HepG2 (cell line): ENCODE data around the gene P2RX5. TPM values are rescaled to one million over a fixed set of nuclear protein-coding genes. Genes with fewer than 3 reads are reported as not detected.
A peak's percentile ranks its signal among the peaks of the same experiment; 100 is the strongest.

Experiments
- EEA1 ChIP-seq: sonication (generic); formaldehyde crosslinking; IDR thresholded peaks from 2 replicates; pipeline ENCODE4 v1.5.1; 2020; ENCODE audit warnings: mild to moderate bottlenecking, missing genetic modification reagents, borderline replicate concordance
- GATAD2A ChIP-seq: IDR thresholded peaks from 2 replicates; pipeline ENCODE4 v1.6.1; 2016
- KLF9 ChIP-seq: IDR thresholded peaks from 2 replicates; pipeline ENCODE4 v1.6.1; 2016; ENCODE audit warnings: low read depth
- NR2F6 ChIP-seq, 2 experiments: IDR thresholded peaks; 2 replicates each; pipeline ENCODE4 v1.6.1; 2016; ENCODE audit warnings: antibody characterized with exemption in 1 of 2, mild to moderate bottlenecking in 1 of 2
- STAG1 ChIP-seq: sonication (generic); formaldehyde crosslinking; IDR thresholded peaks from 2 replicates; pipeline ENCODE4 v1.4.0; 2020; ENCODE audit warnings: missing genetic modification reagents
- THAP11 ChIP-seq: IDR thresholded peaks from 2 replicates; pipeline ENCODE4 v1.6.1; 2016; ENCODE audit warnings: missing biosample characterization, missing genetic modification reagents
- ZFX ChIP-seq: sonication (generic); formaldehyde crosslinking; IDR thresholded peaks from 2 replicates; pipeline ENCODE4 v1.4.0; 2020; ENCODE audit warnings: mild to moderate bottlenecking, low read depth, missing genetic modification reagents, moderate library complexity
- ZNF292 ChIP-seq: sonication (generic); formaldehyde crosslinking; IDR thresholded peaks from 2 replicates; pipeline ENCODE4 v1.8.1; 2022; ENCODE audit warnings: mild to moderate bottlenecking, low read depth, missing genetic modification reagents, borderline replicate concordance
- ZZZ3 ChIP-seq: sonication (generic); formaldehyde crosslinking; IDR thresholded peaks from 2 replicates; pipeline ENCODE4 v1.4.0; 2020; ENCODE audit warnings: missing genetic modification reagents, mild to moderate bottlenecking, borderline replicate concordance
- polyA plus RNA-seq, 8 experiments: library from polyadenylated mRNA; depleted of rRNA in 3 of 8; stranded (reverse) in 7 of 8; unstranded in 1 of 8; fragments of >200 nt; fragmentation: Illumina TruSeq in 4 of 8; extraction: Trizol in 4 of 8; gene quantifications; 2 replicates each; pipeline versions ENCODE4 v1.2.1 to v1.2.3, GENCODE V29; 2011 to 2016; ENCODE audit warnings: low read depth in 4 of 8, missing spikeins in 1 of 8, mixed read lengths in 1 of 8; ENCODE audit not compliant: insufficient read depth in 1 of 8
- total RNA-seq, 5 experiments: library from RNA; depleted of rRNA; stranded (reverse); fragments of >200 nt; fragmentation: Illumina TruSeq; extraction: Trizol; gene quantifications; 2 replicates each; pipeline ENCODE4 v1.2.3, GENCODE V29; 2016; ENCODE audit warnings: low read depth in 1 of 5
- TF ChIP-seq, protein P1 (sequence below): sonication (generic); formaldehyde crosslinking; IDR thresholded peaks from 2 replicates; pipeline ENCODE4 v1.4.0; 2020; ENCODE audit warnings: missing genetic modification reagents
- TF ChIP-seq, protein P2 (sequence below): sonication (generic); formaldehyde crosslinking; IDR thresholded peaks from 2 replicates; pipeline ENCODE4 v1.5.1; 2020; ENCODE audit warnings: mild to moderate bottlenecking, missing genetic modification reagents, moderate library complexity
- TF ChIP-seq, protein P3 (sequence below): sonication (generic); formaldehyde crosslinking; IDR thresholded peaks from one replicate; pipeline ENCODE4 v1.5.1; 2020; ENCODE audit warnings: mild to moderate bottlenecking, missing genetic modification reagents; ENCODE audit errors: not compliant biosample characterization
- TF ChIP-seq, protein P4 (sequence below): sonication (generic); formaldehyde crosslinking; IDR thresholded peaks from 2 replicates; pipeline ENCODE4 v1.4.0; 2020; ENCODE audit warnings: mild to moderate bottlenecking, missing genetic modification reagents

Gene P2RX5
- total and polyA plus RNA-seq, 2 of the 13 experiments (the other 11 are each of a cell fraction or from before 2014, with no cell fraction given), result 0.95 to 1.7 TPM

DNA sequence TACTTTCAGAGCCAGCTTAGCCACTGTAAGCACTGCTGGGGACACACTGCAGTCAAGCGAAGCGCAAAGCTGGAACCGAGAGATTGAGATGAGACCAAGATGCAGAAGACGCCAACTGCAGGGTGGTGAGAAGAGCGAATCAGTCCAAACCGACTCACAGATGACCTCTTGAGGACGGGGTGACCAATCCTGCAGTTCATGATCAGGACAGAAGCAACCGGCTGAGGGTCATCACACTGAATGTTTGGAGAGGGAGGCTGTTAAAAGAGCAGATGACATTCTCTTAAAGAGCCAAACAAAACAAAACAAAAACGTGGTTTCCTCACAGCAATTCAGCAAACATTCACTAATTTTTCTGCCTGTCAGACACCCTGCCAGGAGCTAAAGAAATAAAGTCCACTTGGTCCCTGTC, 36.3 kb upstream of the P2RX5 start (continued):
- TF ChIP-seq, protein P1, sequence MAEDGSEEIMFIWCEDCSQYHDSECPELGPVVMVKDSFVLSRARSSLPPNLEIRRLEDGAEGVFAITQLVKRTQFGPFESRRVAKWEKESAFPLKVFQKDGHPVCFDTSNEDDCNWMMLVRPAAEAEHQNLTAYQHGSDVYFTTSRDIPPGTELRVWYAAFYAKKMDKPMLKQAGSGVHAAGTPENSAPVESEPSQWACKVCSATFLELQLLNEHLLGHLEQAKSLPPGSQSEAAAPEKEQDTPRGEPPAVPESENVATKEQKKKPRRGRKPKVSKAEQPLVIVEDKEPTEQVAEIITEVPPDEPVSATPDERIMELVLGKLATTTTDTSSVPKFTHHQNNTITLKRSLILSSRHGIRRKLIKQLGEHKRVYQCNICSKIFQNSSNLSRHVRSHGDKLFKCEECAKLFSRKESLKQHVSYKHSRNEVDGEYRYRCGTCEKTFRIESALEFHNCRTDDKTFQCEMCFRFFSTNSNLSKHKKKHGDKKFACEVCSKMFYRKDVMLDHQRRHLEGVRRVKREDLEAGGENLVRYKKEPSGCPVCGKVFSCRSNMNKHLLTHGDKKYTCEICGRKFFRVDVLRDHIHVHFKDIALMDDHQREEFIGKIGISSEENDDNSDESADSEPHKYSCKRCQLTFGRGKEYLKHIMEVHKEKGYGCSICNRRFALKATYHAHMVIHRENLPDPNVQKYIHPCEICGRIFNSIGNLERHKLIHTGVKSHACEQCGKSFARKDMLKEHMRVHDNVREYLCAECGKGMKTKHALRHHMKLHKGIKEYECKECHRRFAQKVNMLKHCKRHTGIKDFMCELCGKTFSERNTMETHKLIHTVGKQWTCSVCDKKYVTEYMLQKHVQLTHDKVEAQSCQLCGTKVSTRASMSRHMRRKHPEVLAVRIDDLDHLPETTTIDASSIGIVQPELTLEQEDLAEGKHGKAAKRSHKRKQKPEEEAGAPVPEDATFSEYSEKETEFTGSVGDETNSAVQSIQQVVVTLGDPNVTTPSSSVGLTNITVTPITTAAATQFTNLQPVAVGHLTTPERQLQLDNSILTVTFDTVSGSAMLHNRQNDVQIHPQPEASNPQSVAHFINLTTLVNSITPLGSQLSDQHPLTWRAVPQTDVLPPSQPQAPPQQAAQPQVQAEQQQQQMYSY (CRISPR knock-in tag), result 0 out of 2 replicates have a peak, but pooled peaks have one; percentile 11
- TF ChIP-seq EEA1 (CRISPR knock-in tag) (no peak), ZFX (CRISPR knock-in tag) (0 out of 2 replicates have a peak, but pooled peaks have one; percentile 8), STAG1 (peak; percentile 49), GATAD2A (peak; percentile 23; the same call in 1 of the 2 replicates), ZZZ3 (CRISPR knock-in tag) (no peak), THAP11 (CRISPR knock-in tag) (peak; percentile 20; the same call in 1 of the 2 replicates), KLF9 (no peak), ZNF292 (CRISPR knock-in tag) (peak; percentile 38; the same call in 1 of the 2 replicates), NR2F6 (IDR thresholded peaks at IDR 0.05) (no peak), NR2F6 (CRISPR knock-in tag; IDR thresholded peaks at IDR 0.05) (0 out of 2 replicates have a peak, but pooled peaks have one; percentile 26)
- TF ChIP-seq, protein P2, sequence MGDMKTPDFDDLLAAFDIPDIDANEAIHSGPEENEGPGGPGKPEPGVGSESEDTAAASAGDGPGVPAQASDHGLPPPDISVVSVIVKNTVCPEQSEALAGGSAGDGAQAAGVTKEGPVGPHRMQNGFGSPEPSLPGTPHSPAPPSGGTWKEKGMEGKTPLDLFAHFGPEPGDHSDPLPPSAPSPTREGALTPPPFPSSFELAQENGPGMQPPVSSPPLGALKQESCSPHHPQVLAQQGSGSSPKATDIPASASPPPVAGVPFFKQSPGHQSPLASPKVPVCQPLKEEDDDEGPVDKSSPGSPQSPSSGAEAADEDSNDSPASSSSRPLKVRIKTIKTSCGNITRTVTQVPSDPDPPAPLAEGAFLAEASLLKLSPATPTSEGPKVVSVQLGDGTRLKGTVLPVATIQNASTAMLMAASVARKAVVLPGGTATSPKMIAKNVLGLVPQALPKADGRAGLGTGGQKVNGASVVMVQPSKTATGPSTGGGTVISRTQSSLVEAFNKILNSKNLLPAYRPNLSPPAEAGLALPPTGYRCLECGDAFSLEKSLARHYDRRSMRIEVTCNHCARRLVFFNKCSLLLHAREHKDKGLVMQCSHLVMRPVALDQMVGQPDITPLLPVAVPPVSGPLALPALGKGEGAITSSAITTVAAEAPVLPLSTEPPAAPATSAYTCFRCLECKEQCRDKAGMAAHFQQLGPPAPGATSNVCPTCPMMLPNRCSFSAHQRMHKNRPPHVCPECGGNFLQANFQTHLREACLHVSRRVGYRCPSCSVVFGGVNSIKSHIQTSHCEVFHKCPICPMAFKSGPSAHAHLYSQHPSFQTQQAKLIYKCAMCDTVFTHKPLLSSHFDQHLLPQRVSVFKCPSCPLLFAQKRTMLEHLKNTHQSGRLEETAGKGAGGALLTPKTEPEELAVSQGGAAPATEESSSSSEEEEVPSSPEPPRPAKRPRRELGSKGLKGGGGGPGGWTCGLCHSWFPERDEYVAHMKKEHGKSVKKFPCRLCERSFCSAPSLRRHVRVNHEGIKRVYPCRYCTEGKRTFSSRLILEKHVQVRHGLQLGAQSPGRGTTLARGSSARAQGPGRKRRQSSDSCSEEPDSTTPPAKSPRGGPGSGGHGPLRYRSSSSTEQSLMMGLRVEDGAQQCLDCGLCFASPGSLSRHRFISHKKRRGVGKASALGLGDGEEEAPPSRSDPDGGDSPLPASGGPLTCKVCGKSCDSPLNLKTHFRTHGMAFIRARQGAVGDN, result 0 out of 2 replicates have a peak, but pooled peaks have one; percentile 16
- TF ChIP-seq, protein P3, sequence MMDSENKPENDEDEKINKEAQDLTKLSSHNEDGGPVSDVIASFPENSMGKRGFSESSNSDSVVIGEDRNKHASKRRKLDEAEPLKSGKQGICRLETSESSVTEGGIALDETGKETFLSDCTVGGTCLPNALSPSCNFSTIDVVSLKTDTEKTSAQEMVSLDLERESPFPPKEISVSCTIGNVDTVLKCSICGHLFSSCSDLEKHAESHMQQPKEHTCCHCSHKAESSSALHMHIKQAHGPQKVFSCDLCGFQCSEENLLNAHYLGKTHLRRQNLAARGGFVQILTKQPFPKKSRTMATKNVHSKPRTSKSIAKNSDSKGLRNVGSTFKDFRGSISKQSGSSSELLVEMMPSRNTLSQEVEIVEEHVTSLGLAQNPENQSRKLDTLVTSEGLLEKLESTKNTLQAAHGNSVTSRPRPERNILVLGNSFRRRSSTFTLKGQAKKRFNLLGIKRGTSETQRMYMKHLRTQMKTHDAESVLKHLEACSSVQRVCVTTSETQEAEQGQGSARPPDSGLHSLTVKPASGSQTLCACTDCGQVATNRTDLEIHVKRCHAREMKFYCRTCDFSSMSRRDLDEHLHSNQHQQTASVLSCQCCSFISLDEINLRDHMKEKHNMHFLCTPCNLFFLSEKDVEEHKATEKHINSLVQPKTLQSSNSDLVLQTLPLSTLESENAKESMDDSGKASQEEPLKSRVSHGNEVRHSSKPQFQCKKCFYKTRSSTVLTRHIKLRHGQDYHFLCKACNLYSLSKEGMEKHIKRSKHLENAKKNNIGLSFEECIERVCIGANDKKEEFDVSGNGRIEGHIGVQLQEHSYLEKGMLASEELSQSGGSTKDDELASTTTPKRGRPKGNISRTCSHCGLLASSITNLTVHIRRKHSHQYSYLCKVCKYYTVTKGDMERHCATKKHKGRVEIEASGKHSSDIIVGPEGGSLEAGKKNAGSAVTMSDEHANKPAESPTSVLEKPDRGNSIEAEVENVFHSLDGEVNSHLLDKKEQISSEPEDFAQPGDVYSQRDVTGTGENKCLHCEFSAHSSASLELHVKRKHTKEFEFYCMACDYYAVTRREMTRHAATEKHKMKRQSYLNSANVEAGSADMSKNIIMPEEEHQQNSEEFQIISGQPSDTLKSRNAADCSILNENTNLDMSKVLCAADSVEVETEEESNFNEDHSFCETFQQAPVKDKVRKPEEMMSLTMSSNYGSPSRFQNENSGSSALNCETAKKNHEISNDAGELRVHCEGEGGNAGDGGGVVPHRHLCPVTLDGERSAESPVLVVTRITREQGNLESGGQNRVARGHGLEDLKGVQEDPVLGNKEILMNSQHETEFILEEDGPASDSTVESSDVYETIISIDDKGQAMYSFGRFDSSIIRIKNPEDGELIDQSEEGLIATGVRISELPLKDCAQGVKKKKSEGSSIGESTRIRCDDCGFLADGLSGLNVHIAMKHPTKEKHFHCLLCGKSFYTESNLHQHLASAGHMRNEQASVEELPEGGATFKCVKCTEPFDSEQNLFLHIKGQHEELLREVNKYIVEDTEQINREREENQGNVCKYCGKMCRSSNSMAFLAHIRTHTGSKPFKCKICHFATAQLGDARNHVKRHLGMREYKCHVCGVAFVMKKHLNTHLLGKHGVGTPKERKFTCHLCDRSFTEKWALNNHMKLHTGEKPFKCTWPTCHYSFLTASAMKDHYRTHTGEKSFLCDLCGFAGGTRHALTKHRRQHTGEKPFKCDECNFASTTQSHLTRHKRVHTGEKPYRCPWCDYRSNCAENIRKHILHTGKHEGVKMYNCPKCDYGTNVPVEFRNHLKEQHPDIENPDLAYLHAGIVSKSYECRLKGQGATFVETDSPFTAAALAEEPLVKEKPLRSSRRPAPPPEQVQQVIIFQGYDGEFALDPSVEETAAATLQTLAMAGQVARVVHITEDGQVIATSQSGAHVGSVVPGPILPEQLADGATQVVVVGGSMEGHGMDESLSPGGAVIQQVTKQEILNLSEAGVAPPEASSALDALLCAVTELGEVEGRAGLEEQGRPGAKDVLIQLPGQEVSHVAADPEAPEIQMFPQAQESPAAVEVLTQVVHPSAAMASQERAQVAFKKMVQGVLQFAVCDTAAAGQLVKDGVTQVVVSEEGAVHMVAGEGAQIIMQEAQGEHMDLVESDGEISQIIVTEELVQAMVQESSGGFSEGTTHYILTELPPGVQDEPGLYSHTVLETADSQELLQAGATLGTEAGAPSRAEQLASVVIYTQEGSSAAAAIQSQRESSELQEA (CRISPR knock-in tag), result peak; percentile 18
- TF ChIP-seq, protein P4, sequence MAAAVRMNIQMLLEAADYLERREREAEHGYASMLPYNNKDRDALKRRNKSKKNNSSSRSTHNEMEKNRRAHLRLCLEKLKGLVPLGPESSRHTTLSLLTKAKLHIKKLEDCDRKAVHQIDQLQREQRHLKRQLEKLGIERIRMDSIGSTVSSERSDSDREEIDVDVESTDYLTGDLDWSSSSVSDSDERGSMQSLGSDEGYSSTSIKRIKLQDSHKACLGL (CRISPR knock-in tag), result no peak
